GM21360 (cell line): ENCODE data around the gene SLC25A3.
"Not testable (repeated sequence)": the region's sequence is repeated elsewhere in the genome, so short reads cannot be mapped to it uniquely, and the experiment has no call there.

Experiments
- ATAC-seq: cut with Tn5 transposase; IDR thresholded peaks from one replicate; pipeline ENCODE4 v1.9.1; 2021; ENCODE audit warnings: mild to moderate bottlenecking, moderate library complexity; ENCODE audit not compliant: unreplicated experiment

SLC25A3 gene

GRCh38 chr12:98594050-98594835 is 757 bp downstream of the SLC25A3 start:
- ATAC-seq = peak; percentile 0

DNA sequence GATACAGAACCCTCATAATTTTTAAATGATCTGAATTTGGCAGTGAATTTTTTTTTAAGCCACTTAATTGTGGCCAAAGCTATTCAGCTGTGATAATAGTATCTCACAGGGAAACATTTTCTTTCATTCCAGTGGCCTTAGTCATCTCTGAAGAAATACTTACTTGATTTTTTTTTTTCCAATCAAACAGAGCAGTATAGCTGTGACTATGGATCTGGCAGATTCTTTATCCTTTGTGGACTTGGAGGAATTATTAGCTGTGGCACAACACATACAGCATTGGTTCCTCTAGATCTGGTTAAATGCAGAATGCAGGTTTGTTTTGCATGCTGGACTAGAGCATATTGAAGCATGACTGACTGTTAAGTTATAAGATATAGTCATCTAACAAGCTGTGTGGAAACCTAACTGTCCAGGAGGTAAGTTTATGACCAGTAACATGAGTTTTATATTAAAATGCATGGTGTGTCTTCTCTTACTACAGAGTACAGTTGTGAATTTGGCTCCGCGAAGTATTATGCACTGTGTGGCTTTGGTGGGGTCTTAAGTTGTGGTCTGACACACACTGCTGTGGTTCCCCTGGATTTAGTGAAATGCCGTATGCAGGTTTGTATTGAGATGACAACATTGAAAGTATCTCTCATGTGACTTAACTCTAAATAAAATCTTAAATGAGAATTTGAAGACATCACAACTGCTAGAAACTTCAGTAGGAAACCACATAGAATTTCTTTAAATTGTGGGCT is 1.9 kb downstream of the SLC25A3 start:
- no peak for ATAC-seq

DNA sequence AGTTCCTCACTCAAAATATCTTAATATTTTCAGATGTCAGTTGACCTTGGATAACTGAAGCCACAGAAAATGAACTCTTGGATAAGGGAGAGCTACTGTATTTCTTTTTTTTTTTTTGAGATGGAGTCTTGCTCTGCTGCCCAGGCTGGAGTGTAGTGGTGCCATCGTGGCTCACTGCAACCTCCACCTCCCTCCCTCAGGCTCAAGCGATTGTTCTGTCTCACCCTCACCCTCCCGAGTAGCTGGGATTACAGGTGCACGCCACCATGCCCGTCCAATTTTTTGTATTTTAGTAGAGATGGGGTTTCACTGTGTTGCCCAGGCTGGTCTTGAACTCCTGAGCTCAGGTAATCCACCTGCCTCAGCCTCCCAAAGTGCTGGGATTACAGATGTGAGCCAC is 3.8 kb downstream of the SLC25A3 start:
- ATAC-seq = not testable (repeated sequence)

- no peak for ATAC-seq
These were observed 8.4 kb downstream of the SLC25A3 start for GRCh38 chr12:98601924-98602323.

GRCh38 chr12:98606359-98606988 is 13.0 kb downstream of the SLC25A3 start:
- no peak for ATAC-seq

DNA sequence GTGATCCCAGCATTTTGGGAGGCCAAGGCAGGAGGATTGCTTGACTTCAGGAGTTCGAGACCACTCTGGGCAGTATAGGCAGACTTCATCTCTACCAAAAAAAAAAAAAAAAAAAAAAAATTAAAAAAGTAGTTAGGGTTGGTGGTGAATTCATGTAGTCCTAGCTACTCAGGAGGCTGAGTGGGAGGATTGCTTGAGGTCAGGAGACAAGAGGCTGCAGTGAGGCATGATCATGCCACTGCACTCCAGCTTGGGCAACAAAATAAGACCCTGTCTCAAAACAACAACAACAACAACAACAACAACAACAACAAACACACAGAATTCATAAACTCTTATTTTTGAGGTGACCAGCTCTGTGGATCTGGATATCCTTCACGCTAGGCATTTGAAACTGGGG is 17.1 kb downstream of the SLC25A3 start:
- ATAC-seq = no peak

DNA sequence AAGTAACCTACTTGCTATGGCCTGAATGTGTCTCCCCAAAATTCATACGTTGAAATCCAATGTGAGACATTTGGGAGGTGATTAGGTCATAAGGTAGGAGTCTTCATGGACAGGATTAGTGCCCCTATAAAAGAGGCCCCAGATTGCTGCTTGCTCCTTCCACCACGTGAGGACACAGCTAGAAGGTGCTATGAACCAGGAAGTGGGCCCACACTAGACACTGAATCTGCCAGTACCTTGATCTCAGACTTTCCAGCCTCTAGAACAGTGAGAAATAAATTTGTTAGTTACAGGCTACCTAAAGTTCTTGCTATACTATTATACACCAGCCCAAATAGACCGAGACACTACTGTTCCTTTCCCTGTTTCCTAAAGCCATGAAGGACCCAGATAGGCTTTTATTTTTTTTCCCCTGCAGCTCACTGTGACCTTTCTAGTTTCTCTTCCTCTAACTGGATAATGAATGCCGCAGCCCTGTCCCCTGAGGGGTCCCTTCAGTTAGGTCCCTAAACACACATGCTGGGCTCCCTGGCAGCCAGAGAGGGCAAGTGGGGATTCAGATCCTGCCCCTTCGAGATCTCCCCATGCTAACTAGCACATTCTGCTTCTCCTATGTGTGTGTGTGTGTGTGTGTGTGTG is 19.3 kb downstream of the SLC25A3 start:
- peak; percentile 84 for ATAC-seq

GRCh38 chr12:98618952-98619351 is 25.5 kb downstream of the SLC25A3 start:
- ATAC-seq = no peak

- ATAC-seq = peak; percentile 88
These were observed 42.3 kb downstream of the SLC25A3 start for GRCh38 chr12:98635657-98636323.

DNA sequence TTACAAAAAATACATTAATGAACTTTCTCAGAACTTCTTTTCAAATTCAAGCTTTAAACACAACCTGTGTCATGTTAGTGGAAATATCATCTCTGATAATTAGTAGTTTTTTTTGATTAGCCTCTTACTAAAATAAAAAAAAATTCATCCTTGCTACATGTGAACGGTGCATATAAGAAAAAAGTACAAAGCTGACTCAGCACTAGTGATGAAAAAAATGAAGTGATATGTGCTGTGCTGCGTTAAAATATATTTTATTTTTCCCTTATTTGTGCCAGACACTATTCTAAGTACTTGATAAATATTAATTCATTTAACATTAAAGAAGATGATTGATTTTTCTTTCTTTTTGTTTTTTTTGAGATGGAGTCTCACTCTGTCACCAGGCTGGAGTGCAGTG is 43.6 kb downstream of the SLC25A3 start:
- no peak for ATAC-seq

GRCh38 chr12:98638009-98638408 is 44.5 kb downstream of the SLC25A3 start:
- ATAC-seq = no peak

DNA sequence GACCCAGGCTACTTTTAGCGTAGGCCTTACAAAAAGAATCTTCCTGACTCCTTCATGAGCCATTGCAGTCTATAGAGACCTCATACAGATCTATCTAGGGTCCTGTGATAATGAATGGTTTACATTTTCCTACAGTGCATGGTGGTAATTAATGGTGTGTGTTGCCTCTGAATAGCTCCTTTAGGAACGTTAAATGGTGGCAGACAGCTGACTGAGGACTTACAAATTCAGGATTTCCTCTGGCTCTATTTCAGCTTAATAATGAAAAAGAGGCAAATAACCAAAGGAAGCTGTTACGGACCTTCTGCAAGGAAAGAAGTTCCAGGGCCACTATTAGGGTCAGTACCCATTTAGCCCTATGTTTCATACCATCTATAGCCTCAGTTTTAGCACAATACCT is 46.0 kb downstream of the SLC25A3 start:
- no peak for ATAC-seq

DNA sequence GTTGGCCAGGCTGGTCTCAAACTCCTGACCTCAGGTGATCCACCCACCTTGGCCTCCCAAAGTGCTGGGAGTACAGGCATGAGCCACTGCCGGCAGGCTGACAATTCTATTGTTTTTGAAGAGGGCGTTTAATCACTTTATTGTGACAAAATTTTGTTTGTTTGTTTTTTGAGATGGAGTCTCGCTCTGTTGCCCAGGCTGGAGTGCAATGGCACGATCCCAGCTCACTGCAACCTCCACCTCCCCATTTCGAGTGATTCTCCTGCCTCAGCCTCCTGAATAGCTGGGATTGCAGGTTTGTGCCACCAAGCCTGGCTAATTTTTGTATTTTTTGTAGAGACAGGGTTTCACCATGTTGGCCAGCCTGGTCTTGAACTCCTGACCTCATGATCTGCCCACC is 49.3 kb downstream of the SLC25A3 start:
- ATAC-seq = not testable (repeated sequence)

- peak; percentile 18 for ATAC-seq
These were observed 50.9 kb downstream of the SLC25A3 start for GRCh38 chr12:98644433-98644711.

DNA sequence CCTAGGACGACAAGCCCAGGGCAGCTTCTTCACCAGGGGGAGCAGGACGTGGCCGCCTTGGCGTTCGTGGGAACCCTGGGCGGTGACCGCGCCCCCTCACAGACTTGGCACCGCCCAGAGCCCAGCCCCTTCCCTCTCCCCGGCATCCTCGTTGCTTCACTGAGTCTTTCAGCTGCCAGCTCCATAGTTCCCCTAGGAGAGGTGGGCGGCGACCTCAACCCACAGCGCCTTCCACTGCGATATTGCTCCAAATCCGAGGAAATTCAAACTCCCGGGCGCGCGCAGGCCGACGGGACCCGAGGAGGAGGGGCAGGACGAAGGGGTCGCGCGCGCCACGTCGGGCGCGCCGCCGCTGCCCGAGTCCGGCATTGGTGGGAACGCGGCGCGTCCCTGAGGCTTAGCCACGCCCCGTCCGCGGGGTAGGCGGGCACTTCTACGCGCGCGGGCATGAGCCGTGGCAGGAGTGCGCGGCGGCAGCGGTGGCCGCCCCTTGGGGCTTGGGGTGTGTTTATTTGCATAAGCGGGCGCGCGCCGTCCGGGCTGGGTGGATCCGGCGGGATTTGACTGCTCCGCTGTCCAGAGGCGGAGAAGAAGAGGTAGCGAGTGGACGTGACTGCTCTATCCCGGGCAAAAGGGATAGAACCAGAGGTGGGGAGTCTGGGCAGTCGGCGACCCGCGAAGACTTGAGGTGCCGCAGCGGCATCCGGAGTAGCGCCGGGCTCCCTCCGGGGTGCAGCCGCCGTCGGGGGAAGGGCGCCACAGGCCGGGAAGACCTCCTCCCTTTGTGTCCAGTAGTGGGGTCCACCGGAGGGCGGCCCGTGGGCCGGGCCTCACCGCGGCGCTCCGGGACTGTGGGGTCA is 51.5 kb downstream of the SLC25A3 start, which contains the start of the genes APAF1 and IKBIP:
Gene APAF1 (plus strand): TSS at position 579 of the 860 bp plus-strand sequence. CDS start 3,070 bp downstream, outside the sequence.
Gene IKBIP (minus strand): TSS at position 77 of the 860 bp plus-strand sequence. CDS start 87 bp downstream, outside the sequence.
- peak; percentile 86 for ATAC-seq

DNA sequence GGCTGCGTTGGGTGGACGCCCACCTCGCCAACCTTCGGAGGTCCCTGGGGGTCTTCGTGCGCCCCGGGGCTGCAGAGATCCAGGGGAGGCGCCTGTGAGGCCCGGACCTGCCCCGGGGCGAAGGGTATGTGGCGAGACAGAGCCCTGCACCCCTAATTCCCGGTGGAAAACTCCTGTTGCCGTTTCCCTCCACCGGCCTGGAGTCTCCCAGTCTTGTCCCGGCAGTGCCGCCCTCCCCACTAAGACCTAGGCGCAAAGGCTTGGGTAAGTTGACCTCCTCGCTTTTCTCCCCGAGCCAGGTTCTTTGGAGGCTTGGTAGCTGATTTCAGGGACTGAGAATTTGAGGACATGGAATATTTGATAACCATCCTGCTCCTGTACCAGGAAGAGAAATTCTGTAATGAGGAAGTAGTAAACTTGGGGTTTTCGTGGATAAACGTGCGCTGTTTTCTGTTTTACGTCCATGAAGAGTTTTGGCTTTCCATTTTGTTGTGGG is 52.1 kb downstream of the SLC25A3 start:
- no peak for ATAC-seq

DNA sequence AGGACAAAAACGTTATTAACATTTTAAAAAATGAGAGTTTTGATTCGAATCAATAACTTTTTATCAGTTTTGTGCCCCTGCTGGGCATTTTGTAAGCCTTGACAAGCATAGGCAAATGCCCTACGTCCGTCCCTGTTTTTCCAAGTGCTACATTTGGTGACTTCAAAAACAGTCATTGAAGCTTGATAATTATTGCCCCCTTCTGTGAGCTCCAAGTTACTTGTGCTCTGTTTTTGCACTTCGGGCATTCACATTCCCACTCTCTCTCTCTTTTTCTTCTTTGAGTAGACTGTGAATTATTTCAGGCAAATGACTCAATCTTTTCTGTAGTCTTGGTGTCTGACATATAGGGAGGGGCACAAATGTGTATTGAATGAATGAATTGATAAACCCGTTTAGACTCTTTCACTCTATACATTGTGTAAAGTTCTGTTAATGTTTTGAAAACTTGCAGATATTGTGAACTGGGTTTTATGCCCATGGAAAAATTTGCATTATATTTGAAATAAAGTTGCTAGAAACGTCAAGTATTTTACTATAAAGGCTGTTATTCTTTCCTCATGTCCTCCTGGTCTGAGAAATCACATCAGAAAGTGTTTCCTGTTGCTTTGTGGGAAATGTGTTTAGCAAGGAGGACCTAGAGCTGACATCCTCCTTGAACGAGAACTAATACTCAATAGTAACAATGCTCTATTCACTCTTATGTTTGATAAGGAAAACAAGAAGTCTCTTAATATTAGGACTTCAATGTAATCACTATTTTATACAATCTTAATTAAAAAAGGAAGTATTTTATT is 53.0 kb downstream of the SLC25A3 start:
- no peak for ATAC-seq

DNA sequence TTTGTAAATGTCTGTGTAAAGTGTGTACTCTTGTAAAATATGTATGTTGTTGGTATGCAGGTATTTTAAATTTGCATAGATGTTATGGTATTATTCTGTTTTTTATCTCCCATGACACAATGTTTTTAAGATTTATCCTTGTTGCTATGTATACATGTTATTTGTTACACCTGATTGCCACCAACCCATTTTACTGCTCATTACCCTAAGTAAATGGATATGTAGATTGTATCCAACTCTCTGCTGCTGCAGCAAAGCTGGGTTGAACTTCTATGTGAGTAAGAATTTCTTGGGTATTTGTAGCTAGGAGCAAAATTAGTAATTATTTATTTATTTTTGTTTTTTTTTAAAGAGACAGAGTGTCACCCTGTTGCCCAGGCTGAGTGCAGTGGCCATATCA is 57.8 kb downstream of the SLC25A3 start:
- ATAC-seq = no peak
